GM13977 (cell line): ENCODE measurements around the gene HP1BP3.

Experiments used
- DNase-seq: peaks from one replicate; pipeline ENCODE4 v3.0.0; 2012; ENCODE audit warnings: low spot score
- CTCF ChIP-seq: IDR thresholded peaks from 2 replicates; pipeline ENCODE4 v1.5.1; 2012; ENCODE audit warnings: mild to moderate bottlenecking, control low read depth; ENCODE audit not compliant: insufficient read depth; ENCODE audit errors: extremely low read depth, missing control alignments
- in situ Hi-C: fragments of 300-500 bp; cut with MboI; formaldehyde crosslinking; loops from one replicate; pipeline ENCODE4 v1.12.0; 2022; ENCODE audit warnings: low sequenced_read_pairs, low pct_unique_long_range_greater_than_20kb, mixed read lengths, inconsistent platforms; ENCODE audit not compliant: unreplicated experiment

Gene HP1BP3

DNA sequence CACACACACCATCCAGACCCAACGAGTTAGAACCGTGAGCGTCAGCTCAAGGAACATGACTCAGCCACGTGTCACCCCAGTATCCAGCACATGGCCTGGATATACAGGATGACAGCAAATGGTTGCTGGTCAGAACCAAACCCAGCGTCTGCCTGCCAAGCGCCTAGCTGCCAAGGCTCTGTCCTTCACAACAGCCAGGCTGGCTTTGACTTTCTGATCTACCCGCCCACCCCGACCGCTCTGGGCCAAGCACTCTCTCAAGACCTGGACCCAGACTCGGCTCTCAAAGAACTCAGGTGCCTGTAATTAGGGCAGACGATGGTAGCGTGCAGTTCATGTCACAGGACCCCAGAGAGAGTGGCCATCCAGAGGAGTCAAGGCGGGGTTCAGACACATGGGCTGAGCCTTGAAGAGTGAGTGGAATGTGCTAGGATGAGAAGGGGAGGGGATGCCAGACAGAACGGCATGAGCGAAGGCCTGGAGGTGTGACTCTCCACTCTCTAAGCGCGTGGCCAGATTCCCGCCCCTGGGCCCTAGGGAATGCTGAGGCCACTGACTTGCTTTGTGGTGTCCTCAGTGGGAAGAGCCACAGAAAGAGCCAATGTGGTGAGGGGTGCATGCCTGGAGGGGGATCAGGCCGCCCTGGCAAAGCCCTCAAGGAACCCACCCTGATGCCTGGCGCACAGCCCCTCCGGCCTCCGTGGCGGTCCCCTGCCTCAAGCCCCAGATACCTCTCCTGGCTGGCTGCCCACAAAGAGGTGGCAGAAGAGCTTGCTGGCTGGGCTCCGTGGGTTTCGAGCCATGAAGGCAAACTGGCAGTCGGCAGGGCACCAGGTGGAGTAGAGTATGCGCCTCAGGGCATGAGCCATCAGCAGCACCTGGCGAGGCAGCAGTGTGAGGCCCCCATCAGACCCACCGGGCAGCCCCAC lies 61.7 kb downstream of the HP1BP3 start:
- in situ Hi-C loops: no loop called here
- TF ChIP-seq CTCF: no peak

DNA sequence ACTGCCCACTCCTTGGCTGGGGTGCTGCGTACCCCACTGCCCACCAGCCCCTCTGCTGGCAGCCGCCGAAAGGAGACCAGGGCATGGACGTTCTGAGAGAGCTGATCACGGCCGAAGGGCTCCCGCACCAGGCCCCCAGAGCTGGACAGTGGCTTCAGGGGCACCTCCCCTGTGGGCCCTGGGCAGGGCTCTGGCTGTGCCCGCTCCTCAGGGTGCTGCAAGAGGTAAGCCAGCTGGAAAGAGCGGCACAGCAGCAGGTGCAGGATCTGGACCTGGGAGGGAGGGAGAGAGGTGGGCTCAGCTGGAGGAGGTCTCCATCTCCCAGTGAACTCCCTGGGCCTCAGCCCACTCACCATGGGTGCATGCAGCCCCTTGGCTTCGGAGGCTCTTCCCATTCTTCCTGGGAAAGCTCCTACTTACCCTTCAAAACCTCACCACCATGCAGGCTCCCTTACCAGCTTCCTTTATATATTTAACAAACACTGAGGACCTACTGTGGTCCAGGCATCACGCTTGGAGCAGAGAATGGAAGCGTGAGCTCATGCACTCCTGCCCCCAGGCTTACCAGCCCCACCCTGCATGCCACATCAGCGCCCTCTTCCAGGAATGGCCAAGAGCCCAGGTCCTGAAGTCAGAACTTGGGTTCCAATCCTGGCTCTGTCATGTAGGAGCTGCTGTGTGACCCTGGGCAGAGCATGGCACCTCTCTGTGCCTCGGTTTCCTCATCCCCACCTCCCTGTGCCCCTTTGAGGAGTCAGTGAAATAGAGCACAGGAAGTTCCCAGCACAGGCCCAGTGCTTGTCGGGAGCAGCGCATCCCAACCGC lies 62.5 kb downstream of the HP1BP3 start:
- TF ChIP-seq CTCF: no peak
- DNase-seq: no peak
- in situ Hi-C loops: no loop called here

More for the DNA sequence above, 61.7 kb downstream of the HP1BP3 start:
- no peak for DNase-seq

- no peak for TF ChIP-seq CTCF
- in situ Hi-C loops: no loop called here
- DNase-seq: no peak
These were observed 63.4 kb downstream of the HP1BP3 start for GRCh38 chr1:20723537-20724363.

DNA sequence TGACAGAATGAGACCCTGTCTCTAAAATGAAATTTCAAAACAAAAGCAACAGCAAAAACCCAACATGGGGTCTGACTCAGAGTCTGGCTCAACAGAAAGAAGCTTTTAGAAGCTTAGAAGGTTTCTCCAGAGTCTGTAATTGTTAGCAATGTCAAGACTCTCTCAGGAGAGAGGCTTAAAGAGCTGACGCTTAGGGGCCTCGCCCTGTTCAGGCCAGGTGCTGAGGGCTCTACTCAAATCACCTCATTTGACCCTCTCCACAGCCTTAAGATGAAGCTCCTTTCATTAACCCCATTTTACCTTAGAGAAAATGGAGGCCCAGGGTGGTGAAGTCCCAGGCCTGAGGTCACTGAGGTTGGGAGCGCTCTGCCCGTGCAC lies 64.0 kb downstream of the HP1BP3 start:
- in situ Hi-C loops: no loop called here
- TF ChIP-seq CTCF: no peak
- DNase-seq: no peak

DNA sequence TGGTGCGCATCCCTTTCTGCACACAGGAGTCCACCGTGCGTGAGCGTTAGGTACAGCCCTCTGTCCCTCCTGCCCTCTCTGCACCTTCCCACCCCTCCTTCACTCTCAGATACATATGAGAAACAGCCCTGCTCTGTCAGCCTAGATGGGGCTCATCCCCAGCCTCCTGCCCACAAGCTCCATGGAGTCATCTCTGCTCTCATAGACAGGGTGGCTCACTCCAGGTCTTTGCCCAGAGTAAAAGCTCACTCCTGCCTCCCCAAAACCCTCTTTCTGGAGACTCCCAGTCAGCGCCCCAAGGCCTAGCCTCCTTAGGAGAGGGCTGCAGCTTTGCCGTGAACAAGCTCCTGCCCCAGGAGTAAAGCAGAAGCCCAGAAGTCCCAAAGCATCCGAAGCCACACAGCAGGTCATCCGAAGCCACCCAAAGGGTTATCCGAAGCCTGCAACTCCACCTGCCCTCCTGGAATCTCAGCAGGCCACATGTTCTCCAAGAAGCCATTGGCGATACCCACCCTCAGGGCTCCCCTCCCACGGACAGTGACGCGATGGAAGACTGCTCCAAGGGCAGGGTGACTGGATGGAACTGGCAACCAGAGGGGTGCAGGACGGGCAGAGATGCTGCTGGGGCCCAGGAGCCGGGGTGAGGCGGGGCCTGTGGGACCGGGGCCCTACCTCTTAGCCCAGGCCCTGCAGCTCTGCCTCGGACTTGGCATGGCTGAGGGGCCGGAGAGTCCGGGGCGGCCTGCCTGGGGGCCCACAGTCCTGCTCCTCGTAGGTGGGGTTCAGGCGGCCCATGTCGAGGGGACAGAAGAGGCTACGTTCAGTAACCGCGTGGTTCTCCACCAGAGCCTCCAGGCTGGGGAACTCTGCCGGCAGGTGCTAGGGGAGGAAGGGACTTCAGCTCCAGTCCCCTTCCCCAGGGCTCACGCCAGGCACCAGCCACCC lies 65.7 kb downstream of the HP1BP3 start:
- DNase-seq: no peak

More for the DNA sequence above, 65.7 kb downstream of the HP1BP3 start:
- in situ Hi-C loops: no loop called here
- no peak for TF ChIP-seq CTCF
